Measurements from ENCODE around the gene CADM4. TPM values are rescaled to one million over a fixed set of nuclear protein-coding genes. Genes with fewer than 3 reads are reported as not detected.

CADM4 gene
- total and polyA plus RNA-seq, 4 donors: 0.47 to 4.9 (median 3.3) TPM

DNA sequence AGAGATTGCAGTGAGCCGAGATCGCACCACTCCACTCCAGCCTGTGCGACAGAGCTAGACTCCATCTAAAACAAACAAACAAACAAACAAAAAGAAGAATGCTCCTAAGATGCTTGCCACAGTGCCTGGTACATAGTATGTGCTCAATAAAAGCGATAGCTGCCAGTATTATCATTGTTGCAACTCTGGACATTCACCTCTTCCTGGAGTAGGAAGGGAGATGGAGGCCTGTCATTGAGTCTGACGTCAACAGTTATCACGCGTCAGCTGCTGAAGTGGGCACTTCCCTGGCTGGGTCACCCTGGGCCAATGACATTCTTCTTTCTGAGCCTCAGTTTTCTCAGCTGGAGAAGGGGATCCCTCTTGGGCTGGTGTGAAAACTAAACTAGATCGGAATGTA is 34.5 kb upstream of the CADM4 start:
- Histone ChIP-seq H3K27ac (ENCODE audit: low read depth in 1 of 2, low read length in 2 of 2) (peak overlapping the region in 1 of 2 donors; percentile 6), H3K9me3 (ENCODE audit: control insufficient read depth in 4 of 4, low read length in 3 of 4) (no peaks in the 10 kb centered on the region), H3K4me1 (ENCODE audit: control insufficient read depth in 4 of 4, insufficient read depth in 4 of 4, low read length in 3 of 4) (peaks cover 0 to 2% (median under 1%) of the 10 kb centered on the region in 4 donors), H3K9ac (ENCODE audit: low read depth in 1 of 2, low read length in 2 of 2) (no peak overlapping the region), H3K4me3 (ENCODE audit: low read depth in 1 of 3, low read length in 3 of 3) (no peak overlapping the region), H3K36me3 (ENCODE audit: control insufficient read depth in 4 of 4, insufficient read depth in 3 of 4, low read depth in 1 of 4, low read length in 3 of 4) (no peaks in the 10 kb centered on the region), H3K27me3 (ENCODE audit: control insufficient read depth in 4 of 4, insufficient read depth in 4 of 4, low read length in 3 of 4) (no peaks in the 10 kb centered on the region)
- 80% methylated on average over 8 of the region's 8 CpGs for WGBS
- DNase-seq (ENCODE audit: low spot score): no peak
- TF ChIP-seq FOXA1 (IDR thresholded peaks at IDR 0.05) (no peak), RAD21 (IDR thresholded peaks at IDR 0.05) (no peak), EGR1 (IDR thresholded peaks at IDR 0.05; ENCODE audit: low read depth in 2 of 2) (no peak), NR2F2 (IDR thresholded peaks at IDR 0.05) (no peak), YY1 (IDR thresholded peaks at IDR 0.05) (no peak), JUND (IDR thresholded peaks at IDR 0.05) (no peak), HNF4G (IDR thresholded peaks at IDR 0.05) (no peak), HNF4A (conservative IDR thresholded peaks at IDR 0.05) (no peak), GABPA (IDR thresholded peaks at IDR 0.05 in 1 of 2, conservative IDR thresholded peaks at IDR 0.05 in 1 of 2) (no peak), ZBTB33 (IDR thresholded peaks at IDR 0.05) (no peak), TAF1 (conservative IDR thresholded peaks at IDR 0.05) (no peak), SP1 (IDR thresholded peaks at IDR 0.05) (no peak), RXRA (IDR thresholded peaks at IDR 0.05) (no peak), FOXA2 (IDR thresholded peaks at IDR 0.05) (no peak)
- TF ChIP-seq, protein P1, sequence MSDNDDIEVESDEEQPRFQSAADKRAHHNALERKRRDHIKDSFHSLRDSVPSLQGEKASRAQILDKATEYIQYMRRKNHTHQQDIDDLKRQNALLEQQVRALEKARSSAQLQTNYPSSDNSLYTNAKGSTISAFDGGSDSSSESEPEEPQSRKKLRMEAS (IDR thresholded peaks at IDR 0.05): no peak
- TF ChIP-seq, protein P2, sequence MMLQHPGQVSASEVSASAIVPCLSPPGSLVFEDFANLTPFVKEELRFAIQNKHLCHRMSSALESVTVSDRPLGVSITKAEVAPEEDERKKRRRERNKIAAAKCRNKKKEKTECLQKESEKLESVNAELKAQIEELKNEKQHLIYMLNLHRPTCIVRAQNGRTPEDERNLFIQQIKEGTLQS (IDR thresholded peaks at IDR 0.05): no peak
- TF ChIP-seq, protein P3, sequence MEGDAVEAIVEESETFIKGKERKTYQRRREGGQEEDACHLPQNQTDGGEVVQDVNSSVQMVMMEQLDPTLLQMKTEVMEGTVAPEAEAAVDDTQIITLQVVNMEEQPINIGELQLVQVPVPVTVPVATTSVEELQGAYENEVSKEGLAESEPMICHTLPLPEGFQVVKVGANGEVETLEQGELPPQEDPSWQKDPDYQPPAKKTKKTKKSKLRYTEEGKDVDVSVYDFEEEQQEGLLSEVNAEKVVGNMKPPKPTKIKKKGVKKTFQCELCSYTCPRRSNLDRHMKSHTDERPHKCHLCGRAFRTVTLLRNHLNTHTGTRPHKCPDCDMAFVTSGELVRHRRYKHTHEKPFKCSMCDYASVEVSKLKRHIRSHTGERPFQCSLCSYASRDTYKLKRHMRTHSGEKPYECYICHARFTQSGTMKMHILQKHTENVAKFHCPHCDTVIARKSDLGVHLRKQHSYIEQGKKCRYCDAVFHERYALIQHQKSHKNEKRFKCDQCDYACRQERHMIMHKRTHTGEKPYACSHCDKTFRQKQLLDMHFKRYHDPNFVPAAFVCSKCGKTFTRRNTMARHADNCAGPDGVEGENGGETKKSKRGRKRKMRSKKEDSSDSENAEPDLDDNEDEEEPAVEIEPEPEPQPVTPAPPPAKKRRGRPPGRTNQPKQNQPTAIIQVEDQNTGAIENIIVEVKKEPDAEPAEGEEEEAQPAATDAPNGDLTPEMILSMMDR (IDR thresholded peaks at IDR 0.05; ENCODE audit: low read depth, low read length, missing input control): no peak
- TF ChIP-seq, protein P4, sequence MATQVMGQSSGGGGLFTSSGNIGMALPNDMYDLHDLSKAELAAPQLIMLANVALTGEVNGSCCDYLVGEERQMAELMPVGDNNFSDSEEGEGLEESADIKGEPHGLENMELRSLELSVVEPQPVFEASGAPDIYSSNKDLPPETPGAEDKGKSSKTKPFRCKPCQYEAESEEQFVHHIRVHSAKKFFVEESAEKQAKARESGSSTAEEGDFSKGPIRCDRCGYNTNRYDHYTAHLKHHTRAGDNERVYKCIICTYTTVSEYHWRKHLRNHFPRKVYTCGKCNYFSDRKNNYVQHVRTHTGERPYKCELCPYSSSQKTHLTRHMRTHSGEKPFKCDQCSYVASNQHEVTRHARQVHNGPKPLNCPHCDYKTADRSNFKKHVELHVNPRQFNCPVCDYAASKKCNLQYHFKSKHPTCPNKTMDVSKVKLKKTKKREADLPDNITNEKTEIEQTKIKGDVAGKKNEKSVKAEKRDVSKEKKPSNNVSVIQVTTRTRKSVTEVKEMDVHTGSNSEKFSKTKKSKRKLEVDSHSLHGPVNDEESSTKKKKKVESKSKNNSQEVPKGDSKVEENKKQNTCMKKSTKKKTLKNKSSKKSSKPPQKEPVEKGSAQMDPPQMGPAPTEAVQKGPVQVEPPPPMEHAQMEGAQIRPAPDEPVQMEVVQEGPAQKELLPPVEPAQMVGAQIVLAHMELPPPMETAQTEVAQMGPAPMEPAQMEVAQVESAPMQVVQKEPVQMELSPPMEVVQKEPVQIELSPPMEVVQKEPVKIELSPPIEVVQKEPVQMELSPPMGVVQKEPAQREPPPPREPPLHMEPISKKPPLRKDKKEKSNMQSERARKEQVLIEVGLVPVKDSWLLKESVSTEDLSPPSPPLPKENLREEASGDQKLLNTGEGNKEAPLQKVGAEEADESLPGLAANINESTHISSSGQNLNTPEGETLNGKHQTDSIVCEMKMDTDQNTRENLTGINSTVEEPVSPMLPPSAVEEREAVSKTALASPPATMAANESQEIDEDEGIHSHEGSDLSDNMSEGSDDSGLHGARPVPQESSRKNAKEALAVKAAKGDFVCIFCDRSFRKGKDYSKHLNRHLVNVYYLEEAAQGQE (IDR thresholded peaks at IDR 0.05): no peak

Measured in liver (tissue), 9 donors.